HEK293T (cell line): ENCODE measurements around the gene SEMA4D.

ENCODE experiments used
- ELF4 ChIP-seq: fragments of 450-650 bp; IDR thresholded peaks from 2 replicates; pipeline ENCODE4 v1.6.1; 2017; ENCODE audit warnings: antibody characterized with exemption
- FOXM1 ChIP-seq: fragments of 450-650 bp; IDR thresholded peaks from 2 replicates; pipeline ENCODE4 v1.6.1; 2017; ENCODE audit warnings: mild to moderate bottlenecking, borderline replicate concordance
- HDGF ChIP-seq: fragments of 450-650 bp; IDR thresholded peaks from 2 replicates; pipeline ENCODE4 v1.6.1; 2017; ENCODE audit warnings: antibody characterized with exemption, borderline replicate concordance
- L3MBTL2 ChIP-seq: fragments of 450-650 bp; conservative IDR thresholded peaks from 2 replicates; pipeline ENCODE4 v1.6.1; 2016; ENCODE audit warnings: mild to moderate bottlenecking
- NFRKB ChIP-seq: fragments of 450-650 bp; IDR thresholded peaks from 2 replicates; pipeline ENCODE4 v1.6.1; 2016; ENCODE audit warnings: mild to moderate bottlenecking, moderate library complexity
- SP1 ChIP-seq: fragments of 450-650 bp; IDR thresholded peaks from 2 replicates; pipeline ENCODE4 v1.6.1; 2017
- TARDBP ChIP-seq: fragments of 450-650 bp; IDR thresholded peaks from 2 replicates; pipeline ENCODE4 v1.6.1; 2016

DNA sequence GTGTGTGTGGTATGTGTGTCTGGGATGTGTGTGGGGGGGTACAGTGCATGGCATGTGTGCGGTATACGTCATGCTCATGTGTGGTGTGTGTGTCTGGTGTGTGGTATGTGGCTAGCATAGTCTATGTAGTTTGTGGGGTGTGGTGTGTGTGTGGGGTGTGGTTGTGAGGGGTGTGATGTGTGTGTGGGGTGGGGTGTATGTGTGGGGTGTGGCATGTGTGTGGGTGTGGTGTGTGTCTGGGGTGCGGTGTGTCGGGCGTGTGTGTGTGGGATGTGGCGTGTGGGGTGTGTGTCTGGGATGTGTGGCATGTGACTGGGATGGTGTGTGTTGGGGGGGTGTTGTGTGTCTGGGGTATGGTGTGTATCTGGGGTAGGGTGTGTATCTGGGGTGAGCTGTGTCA lies 127.3 kb downstream of the SEMA4D start:
- TF ChIP-seq SP1 (no peak), NFRKB (no peak), ELF4 (no peak), TARDBP (no peak), L3MBTL2 (no peak), HDGF (no peak), FOXM1 (no peak)
